ENCODE results near the gene C19orf81.
"Not testable (repeated sequence)": the region's sequence is repeated elsewhere in the genome, so short reads cannot be mapped to it uniquely, and the experiment has no call there.

Gene C19orf81

DNA sequence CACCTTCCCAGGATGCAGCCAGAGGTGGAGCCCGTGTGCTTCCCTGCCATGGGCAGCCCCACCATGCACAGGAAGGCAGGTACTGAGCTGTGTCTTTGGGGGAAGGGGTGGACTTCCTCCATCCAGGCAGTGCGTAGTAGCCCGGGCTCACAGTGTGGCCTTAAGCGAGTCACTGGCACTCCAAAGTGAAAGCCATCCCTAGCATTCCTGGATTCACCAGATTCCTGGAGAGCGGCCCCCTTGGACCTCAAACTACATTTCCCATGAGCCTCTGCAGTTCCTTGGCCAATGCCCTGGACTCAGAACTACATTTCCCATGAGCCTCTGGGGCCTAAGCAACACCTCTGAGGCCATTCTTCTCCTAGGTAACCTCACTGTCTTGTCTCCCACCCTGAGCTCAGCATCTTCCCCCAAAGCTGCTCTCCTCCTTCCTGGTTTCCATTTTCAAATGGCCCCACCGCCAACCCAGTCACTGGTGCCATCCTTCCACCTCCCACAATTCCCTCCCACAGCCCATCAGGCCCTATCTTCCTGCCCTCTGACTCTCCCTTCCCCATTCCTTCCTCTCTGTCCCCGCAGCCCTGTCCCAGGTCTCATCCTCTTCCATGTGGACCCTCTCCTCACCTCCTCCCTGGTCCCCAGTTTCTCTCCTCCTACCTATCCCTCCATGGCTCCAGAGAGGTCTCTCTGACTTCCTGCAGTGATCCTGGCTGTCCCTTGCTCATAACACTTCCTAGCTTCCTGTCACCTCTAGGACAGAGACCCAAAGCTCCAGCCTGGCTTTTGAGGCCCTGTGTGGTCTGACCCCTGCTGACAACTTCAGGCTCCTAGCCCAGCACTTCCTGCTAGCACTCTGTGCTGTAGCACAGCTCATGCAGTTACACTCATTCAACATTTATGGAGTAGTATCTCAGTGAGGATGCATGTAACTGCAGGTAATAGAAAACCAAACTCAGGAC, at the start of gene C19orf81:
Gene C19orf81 (plus strand): TSS at position 13 of the 959 bp plus-strand sequence. CDS start 0 bp downstream, at position 13.
- DNase-seq (ENCODE audit: low spot score): no peak

DNA sequence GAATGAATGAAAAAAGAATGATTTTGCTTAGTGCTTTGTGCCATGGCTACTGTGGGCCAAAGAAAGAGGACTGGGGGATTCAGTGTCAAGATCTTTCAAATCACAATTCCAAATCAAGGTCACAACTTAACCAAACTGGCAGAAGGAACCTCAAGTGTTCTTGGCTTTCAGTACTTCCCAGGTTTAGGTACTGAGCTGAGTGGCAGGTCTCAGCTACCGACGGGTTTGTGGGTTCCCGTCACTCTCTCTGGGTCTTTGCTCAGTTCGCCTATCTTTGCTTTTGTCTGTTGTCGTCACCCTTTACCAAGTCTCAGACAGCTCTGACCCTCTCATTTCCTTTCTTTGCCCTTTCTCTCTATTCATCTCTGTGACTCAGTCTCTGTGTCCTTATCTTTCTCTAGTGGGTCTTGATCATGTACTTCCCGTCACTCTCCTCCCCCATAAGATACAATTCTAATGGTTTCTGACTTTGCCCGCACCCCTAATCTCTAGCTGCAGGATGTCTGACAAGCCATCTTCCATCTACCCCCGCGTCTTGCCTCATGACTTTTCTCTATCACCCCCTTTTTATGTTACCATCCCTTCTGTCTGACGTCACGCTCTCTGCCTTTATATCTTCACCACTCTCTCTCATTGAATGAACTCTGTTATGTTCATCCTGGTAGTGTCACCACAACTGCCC, 47.7 kb upstream of the C19orf81 start:
- DNase-seq (ENCODE audit: low spot score): no peak

DNA sequence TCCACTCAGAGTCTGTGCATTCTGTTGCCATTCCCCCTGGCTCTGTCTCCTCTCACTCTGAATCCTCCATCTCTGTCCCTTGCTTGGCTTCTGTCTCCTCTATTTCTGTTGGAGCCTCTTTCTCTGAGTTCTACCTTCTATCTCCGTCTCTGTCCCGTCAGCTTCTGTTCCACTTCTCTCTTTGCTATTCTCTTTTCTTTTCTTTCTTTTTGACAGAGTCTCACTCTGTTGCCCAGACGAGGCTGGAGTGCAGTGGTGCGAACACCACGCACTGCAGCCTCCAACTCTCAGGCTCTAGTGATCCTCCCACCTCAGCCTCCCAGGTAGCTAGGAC, 47.2 kb upstream of the C19orf81 start:
- DNase-seq (ENCODE audit: low spot score): no peak

DNA sequence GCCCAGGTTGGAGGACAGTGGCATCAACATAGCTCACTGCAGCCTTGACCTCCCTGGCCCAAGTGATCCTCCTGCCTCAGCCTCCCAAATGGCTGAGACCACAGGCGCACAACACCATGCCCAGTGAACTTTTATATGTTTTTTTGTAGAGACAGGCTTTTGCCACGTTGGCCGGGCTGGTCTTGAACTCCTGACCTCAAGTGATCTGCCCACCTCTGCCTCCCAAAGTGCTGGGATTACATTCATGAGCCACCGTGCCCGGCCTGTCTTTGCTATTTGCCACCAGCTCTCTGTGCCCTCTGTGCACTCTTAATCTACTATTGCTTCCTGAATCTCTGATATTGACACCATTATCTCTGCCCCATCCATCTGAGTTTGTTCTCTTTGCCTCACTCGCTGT, 46.7 kb upstream of the C19orf81 start:
- DNase-seq (ENCODE audit: low spot score): no peak

DNA sequence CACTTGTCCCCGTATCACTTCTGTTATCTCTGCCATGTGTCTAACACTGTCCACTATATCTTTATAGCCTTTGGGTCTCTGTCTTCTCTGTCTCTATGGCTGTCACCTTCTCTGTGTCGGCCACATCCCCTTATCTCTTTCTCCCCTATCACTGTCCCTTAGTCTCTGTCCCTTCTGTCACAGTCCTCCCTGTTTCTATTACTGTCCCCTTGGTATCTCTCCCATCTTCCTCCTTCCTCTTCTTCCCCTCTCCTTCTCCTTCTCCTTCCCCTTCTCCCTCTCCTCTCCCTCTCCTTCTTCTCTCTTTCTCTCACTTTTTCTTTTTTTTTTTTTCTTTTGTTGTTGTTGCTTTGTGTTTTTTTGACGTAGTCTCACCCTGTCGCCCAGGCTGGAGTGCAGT, 46.3 kb upstream of the C19orf81 start:
- no peak for DNase-seq (ENCODE audit: low spot score)

DNA sequence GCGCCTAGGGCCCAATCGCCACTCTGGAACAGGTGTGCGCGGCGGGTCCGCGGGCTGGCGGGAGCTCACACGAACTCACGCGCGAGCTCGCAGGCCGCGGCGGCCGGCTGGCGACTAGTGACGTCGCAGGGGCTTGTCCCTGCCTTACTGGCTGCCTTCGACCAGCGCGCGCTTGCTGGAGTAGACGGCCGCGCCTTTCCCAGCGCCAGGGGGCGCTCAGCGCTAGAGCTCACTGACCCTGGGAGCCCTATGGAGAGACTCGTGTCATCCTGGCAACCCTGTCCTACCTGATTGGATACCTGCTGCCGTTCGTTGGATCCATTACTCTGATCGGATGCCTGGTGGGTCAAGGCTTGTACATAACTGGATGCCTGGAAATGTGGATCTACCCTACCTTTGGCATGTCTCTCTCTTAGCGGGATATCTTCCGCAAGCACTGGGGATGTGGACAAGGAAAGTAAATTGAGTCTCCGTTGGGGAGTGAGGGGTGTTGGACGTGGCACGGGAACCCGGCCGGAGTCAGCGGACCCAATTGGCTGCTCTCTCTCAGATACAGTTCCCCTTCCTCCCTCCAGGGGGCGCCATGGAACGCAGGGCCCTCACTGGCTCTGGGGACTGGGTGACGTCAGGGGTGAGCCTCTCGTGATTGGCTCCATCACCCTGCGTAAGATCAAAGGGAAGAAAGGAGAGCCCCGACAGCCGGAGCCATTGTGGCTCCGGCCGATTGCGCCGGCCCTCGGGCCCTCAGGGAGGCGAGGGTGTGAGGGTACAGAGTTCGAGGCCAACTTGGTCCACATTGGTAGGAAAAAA, 44.8 kb upstream of the C19orf81 start:
- DNase-seq (ENCODE audit: low spot score): not testable (repeated sequence)

DNA sequence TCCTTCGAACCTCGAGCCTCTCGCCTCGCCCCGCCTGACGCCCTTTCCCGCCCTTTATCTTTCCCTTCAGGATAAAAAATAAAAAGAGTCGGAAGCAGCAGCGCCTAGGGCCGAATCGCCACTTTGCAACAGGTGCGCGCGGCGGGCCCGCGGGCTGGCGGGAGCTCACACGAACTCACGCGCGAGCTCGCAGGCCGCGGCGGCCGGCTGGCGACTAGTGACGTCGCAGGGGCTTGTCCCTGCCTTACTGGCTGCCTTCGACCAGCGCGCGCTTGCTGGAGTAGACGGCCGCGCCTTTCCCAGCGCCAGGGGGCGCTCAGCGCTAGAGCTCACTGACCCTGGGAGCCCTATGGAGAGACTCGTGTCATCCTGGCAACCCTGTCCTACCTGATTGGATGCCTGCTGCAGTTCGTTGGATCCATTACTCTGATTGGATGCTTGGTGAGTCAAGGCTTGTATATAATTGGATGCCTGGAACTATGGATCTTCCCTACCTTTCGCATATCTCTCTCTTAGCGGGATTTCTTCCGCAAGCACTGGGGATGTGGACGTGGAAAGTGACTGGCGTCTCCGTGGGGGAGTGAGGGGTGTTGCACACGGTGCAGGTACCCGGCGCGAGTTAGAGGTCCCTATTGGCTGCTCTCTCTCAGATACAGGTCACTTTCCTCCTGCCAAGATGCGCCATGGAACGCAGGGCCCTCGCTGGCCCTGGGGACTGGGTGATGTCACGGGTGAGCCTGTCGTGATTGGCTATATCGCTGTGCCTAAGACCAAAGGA, 43.0 kb upstream of the C19orf81 start:
- not testable (repeated sequence) for DNase-seq (ENCODE audit: low spot score)

DNA sequence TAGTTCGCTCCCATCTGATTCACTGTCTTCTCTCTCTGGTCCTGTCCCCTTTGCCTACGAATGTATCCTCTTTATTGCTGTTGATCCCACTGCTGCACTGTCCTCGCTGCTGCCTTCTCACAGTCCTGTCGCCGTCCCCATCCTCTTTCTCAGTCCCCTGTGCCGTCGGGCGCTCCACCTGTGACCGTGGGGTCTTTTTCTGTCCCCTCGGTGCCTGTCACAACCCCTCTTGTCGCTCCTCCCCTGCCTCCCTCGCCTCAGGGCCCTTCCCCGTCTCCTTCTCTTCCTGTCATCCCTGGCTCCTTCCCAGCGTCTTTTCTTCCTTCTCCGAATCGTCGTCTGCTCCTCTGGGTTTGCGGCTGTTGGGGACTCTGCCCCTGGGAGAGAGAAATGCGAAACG, 41.9 kb upstream of the C19orf81 start:
- no peak for DNase-seq (ENCODE audit: low spot score)

DNA sequence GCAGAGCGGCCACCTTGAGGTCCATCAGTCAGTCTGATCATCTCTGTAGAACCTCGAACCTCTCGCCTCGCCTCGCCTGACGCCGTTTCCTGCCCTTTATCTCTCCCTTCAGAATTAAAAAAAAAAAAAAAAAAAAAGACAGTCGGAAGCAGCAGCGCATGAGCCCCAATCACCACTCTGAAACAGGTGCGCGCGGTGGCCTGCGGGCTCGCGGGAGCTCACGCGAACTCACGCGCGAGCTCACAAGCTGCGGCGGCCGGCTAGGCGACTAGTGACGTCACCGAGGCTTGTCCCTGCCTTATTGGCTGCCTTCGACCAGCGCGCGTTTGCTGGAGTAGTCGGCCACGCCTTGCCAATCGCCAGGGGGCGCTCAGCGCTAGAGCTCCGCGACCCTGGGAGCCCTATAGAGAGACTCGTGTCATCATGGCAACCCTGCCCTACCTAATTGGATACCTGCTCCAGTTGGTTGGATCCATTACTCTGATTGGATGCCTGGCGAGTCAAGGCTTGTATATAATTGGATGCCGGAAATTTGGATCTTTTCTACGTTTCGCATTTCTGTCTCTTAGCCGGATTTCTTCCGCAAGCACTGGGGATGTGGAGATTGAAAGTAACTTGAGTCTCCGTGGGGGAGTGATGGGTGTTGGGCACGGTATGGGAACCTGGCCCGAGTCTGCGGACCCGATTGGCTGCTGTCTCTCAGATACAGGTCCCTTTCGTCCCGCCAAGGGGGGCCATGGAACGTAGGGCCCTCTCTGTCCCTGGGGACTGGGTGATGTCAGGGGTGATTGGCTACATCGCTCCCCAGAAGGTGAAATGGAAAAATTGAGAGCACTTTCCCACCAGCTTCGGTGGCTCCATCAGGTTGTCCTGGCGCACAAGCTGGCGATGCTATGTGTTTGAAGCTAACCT, 41.1 kb upstream of the C19orf81 start:
- DNase-seq (ENCODE audit: low spot score): peak; percentile 84

DNA sequence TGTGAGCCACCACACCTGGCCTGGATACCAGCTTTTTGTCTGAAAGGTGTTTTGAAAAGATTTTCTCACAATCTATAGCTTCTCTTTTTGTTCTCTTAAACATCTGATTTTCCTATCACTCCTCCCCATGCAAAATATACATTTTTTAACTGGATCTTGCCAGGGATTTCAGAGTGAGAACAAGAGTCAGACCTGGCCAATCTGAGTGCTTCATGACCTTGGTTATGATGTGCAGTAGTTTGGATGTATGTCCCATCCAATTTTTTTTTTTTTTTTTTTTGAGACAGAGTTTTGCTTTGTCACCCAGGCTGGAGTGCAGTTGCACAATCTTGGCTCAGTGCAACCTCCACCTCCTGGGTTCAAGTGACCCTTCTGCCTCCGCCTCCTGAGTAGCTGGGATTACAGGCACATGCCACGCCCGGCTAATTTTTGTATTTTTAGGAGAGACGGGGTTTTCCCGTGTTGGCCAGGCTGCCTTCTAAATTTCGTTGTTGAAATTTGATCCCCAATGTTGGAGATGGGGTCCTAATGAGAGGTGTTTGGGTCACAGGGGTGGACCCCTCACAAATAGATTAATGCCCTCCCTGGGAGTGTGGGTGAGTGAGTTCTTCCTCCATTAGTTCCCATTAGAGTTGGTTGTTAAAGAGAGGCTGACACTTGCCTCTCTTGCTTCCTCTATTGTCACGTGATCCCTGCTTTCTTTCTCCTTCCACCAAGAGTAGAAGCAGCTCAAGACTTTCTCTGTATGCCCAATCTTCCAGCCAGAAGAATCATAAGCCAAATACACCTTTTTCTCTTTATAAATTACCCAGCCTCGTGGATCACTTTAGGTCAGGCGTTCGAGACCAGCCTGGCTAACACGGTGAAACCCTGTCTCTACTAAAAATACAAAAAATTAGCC, 36.5 kb upstream of the C19orf81 start:
- DNase-seq (ENCODE audit: low spot score): not testable (repeated sequence)

DNA sequence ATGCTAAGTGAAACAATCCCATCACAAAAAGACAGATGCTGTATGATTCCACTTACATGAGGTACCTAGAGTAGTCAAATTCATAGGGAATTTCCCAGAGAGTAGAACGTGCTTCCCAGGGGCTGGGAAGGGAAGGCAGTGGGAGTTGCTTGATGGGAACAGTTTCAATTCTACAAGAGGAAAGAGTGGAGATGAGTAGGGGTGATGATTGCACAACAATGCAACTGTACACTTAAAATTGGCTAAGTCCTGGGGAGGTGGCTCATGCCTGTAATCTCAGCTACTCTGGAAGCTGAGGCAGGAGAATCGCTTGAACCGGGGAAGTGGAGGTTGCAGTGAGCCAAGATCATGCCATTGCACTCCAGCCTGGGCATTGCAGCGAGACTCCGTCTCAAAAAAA, 30.9 kb upstream of the C19orf81 start:
- DNase-seq (ENCODE audit: low spot score): not testable (repeated sequence)

DNA sequence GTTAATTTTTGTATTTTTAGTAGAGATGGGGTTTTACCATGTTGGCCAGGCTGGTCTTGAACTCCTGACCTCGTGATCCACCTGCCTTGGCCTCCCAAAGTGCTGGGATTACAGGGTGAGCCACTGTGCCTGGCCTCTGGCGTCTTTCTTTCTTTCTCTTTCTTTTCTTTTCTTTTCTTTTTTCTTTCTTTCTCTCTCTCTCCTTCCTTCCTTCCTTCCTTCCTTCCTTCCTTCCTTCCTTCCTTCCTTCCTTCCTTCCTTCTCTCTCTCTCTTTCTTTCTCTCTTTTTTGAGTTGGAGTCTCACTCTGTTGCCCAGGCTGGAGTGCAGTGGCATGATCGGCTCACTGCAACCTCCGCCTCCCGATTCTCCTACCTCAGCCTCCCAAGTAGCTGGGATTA, 30.1 kb upstream of the C19orf81 start:
- not testable (repeated sequence) for DNase-seq (ENCODE audit: low spot score)

DNA sequence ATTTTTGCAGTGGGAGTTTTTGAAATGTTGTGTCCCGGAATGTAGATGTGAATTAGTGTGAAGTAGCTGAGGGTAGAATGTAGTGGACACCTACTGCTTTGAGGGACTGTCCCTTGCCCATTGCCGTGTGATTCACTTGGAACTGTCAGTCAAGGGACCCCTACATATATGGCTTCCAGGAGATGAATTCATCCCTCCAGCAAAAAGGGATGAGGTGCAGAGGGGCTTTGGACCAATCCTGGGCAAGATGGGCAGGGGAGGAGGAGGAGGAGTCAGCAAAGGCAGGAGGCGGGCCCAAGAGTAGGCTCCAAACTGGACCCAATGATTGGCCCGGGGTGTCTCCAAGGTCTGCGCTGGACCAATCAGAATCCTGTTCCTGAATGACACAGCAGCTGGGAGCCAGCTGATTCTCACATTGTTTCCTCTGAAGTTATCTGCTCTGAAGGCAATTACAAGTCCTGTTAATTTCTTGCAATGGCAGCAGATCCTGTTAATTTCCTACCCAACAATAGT, 28.8 kb upstream of the C19orf81 start:
- DNase-seq (ENCODE audit: low spot score): not testable (repeated sequence)

DNA sequence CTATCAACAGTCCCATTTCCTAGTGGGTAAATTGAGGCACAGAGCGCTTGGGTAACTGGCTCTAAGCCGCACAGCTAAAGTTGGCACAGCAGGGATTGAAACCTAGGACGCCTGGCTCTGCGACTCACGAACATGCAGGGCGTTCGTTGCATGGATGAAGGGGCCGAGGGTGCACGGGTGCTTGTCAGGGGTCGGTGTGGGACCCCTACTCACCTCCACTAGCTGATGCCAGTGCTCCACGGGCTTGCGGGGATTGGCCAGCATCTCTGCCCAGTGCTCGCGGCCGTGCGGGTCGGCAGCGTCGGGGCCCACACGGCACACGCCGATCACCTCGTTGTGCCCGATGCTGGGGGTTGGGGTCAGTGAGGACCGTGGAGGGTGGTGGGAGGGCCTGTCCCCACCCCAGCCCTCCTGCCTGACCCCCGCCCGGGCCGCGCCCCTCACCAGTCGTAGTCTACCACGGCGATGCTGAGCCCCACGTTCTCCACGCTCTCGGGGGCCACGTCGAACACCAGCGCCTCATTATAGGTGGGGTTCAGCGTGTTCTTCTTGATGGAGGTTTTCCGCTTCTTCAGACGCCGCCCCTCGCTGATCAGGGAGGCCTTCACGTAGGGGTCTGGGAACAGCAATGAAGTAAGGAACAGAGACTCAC, 24.2 kb upstream of the C19orf81 start:
- DNase-seq (ENCODE audit: low spot score): no peak

DNA sequence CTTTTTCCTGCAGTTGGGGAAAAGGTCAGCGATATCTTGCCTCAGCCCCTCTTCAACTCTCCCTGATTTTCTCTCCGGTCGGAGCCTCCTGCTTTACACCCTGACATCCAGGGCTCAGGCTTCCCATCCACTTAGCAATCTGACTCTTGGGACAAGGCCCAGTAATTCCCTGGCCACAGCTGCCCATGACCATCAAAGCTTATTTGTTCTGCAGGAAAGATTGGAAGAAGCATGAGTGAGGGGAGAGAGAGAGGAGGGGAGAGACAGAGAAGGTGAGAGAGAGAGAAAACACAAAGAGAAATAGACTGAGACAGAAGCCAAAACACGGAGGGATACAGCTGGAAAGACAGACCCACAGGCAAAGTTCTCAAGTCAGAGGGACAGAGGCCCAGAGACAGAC, 23.2 kb upstream of the C19orf81 start:
- DNase-seq (ENCODE audit: low spot score): no peak

DNA sequence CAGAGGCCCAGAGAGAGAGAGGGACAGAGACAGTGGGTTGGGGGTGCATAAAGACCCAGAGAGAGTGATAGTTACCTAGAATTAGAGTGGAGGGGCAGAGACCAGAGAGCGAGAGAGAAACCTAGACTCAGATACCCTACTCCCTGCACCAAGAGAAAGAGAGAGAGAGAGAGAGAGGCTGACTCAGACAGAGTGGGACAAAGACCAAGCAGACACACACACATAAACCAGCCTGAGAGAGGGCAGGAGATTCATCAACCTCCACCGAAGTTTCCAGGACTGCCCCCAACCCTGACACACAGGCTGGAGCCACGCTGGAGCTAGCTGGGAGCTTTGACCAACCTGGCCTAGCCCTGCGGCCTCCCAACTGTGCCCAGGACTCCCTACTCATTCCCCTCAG, 22.4 kb upstream of the C19orf81 start:
- peak; percentile 14 for DNase-seq (ENCODE audit: low spot score)

DNA sequence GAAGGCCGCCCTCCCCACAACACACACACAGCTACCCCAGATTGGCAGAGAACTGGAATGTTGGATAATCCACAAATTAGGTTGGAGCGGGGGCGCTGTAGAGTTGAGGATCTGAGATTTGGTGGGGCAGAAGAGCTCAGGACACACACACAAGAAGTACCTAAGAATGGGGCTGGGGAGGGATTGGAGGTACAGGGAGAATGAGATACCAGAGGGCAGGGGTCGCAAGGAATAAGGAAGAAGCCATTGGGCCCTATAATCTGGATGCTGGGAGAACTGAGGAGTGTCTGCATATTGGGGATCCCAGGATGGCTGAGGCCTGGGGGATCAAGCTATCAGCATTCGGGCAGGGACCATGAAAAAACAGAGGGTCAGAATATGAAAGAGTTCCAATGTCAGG, 21.1 kb upstream of the C19orf81 start:
- no peak for DNase-seq (ENCODE audit: low spot score)

DNA sequence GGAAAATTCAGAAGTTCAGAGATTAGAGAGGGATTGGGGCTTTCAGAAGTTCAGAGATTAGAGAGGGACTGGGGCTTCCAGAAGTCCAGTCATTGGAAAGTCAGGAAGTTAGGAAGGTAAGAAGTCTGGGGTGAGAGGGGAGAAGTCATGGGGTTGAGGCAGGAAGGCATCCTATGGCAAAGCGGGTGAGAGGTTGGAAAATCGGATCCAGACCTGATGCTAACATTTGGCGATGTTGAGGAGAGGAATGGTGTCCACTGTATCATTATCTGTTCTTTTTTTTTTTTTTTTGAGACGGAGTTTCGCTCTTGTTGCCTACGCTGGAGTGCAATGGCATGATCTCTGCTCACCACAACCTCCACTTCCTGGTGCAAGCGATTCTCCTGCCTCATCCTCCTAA, 20.7 kb upstream of the C19orf81 start:
- no peak for DNase-seq (ENCODE audit: low spot score)

DNA sequence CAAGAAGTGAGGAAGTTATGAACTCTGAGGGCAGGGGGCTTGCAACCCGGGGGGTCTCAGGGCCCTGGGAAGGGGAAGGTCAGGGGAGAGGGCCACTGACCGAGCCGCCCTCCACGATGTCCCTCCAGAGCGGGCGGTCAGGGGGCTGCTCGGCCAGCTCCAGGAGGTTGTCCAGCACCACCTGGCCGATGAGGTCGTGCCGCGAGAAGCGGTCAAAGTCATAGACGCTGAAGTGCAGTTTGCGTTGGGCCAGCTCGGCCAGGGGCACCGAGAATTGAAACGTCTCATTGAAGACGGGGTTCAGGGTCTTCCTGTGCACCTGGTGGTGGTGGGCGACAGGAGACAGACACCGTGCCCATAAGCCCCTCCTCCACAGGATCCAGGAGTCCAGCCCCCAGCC, 20.1 kb upstream of the C19orf81 start:
- no peak for DNase-seq (ENCODE audit: low spot score)
